Tibial nerve (tissue), 4 donors: ENCODE results near the gene BMPR1B.

Source experiments
- EP300 ChIP-seq, 2 donors: sonication (generic); formaldehyde crosslinking; IDR thresholded peaks; one replicate each; pipeline ENCODE4 v1.6.1; 2017; ENCODE audit warnings: antibody characterized with exemption in 2 of 2, mild to moderate bottlenecking in 1 of 2
- POLR2A ChIP-seq, 2 donors: fragments of 450-650 bp; IDR thresholded peaks; one replicate each; pipeline ENCODE4 v1.6.1; 2017; ENCODE audit warnings: antibody characterized with exemption in 2 of 2, mild to moderate bottlenecking in 2 of 2, moderate library complexity in 2 of 2
- TF ChIP-seq, protein P1 (sequence below), 5 experiments: fragments of 200-600 bp in 3 of 5; fragments of 450-650 bp in 2 of 5; sonication (generic) in 3 of 5; IDR thresholded peaks; one replicate each; pipeline ENCODE4 v1.5.1; 2016 to 2019; ENCODE audit warnings: antibody characterized with exemption in 5 of 5, mild to moderate bottlenecking in 3 of 5, moderate library complexity in 2 of 5

DNA sequence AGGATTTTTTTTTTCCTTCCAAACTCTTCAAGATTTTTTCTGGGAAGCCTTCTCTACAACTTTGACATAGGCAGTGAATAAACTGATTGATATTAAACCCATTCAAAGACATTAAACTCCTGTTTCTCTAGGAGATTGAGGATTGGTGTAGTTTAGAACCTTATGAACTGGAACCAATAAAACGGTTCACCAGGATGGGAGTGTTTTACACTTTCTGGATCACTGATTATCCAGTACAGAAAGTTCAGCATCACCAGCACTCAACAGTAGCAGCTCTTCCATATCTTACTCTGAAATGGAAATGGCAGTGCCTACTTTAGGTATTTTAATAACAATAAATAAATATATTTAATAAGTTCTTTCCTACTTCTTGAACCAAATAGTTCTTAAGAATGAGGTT, 76.7 kb downstream of the BMPR1B start:
- TF ChIP-seq, protein P1, sequence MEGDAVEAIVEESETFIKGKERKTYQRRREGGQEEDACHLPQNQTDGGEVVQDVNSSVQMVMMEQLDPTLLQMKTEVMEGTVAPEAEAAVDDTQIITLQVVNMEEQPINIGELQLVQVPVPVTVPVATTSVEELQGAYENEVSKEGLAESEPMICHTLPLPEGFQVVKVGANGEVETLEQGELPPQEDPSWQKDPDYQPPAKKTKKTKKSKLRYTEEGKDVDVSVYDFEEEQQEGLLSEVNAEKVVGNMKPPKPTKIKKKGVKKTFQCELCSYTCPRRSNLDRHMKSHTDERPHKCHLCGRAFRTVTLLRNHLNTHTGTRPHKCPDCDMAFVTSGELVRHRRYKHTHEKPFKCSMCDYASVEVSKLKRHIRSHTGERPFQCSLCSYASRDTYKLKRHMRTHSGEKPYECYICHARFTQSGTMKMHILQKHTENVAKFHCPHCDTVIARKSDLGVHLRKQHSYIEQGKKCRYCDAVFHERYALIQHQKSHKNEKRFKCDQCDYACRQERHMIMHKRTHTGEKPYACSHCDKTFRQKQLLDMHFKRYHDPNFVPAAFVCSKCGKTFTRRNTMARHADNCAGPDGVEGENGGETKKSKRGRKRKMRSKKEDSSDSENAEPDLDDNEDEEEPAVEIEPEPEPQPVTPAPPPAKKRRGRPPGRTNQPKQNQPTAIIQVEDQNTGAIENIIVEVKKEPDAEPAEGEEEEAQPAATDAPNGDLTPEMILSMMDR (IDR thresholded peaks at IDR 0.05), result no peak
- TF ChIP-seq EP300 (IDR thresholded peaks at IDR 0.05) (no peak), POLR2A (IDR thresholded peaks at IDR 0.05) (no peak)
